ENCODE measurements around the gene ARHGEF10L.

The ARHGEF10L gene

DNA sequence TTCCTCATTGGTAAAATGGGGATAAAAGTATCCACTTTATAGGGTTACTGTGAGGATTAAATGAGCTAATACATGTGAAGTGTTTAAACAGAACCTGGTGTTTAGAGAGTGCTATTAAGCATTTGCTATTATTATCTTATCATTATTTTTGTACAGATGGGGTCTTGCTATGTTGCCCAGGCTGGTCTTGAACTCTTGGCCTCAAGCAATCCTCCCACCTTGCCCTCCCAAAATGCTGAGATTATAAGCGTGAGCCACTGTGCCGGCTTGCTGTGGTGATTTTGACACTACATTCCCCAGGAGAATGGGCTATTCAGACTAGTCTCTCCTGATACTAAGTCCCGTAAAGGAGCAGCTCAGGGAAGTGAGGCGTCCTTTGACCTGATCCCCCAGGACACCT is 6.3 kb upstream of the ARHGEF10L start:
- DNase-seq, result no peak
- in situ Hi-C loops (cut with HindIII; ENCODE audit: low pct_ligation_motif_present, low sequenced_read_pairs), result no loop called here
- TF ChIP-seq, protein P1, sequence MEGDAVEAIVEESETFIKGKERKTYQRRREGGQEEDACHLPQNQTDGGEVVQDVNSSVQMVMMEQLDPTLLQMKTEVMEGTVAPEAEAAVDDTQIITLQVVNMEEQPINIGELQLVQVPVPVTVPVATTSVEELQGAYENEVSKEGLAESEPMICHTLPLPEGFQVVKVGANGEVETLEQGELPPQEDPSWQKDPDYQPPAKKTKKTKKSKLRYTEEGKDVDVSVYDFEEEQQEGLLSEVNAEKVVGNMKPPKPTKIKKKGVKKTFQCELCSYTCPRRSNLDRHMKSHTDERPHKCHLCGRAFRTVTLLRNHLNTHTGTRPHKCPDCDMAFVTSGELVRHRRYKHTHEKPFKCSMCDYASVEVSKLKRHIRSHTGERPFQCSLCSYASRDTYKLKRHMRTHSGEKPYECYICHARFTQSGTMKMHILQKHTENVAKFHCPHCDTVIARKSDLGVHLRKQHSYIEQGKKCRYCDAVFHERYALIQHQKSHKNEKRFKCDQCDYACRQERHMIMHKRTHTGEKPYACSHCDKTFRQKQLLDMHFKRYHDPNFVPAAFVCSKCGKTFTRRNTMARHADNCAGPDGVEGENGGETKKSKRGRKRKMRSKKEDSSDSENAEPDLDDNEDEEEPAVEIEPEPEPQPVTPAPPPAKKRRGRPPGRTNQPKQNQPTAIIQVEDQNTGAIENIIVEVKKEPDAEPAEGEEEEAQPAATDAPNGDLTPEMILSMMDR (IDR thresholded peaks at IDR 0.05; ENCODE audit: low read depth, low read length, missing control alignments), result no peak
- H3K27ac ChIP-seq, result no peak overlapping the region
- no peak overlapping the region for H3K4me3 ChIP-seq (ENCODE audit: low read depth, low read length)
- no peaks in the 10 kb centered on the region for H3K36me3 ChIP-seq (replicated peaks)
- H3K27me3 ChIP-seq (replicated peaks), result no peaks in the 10 kb centered on the region

DNA sequence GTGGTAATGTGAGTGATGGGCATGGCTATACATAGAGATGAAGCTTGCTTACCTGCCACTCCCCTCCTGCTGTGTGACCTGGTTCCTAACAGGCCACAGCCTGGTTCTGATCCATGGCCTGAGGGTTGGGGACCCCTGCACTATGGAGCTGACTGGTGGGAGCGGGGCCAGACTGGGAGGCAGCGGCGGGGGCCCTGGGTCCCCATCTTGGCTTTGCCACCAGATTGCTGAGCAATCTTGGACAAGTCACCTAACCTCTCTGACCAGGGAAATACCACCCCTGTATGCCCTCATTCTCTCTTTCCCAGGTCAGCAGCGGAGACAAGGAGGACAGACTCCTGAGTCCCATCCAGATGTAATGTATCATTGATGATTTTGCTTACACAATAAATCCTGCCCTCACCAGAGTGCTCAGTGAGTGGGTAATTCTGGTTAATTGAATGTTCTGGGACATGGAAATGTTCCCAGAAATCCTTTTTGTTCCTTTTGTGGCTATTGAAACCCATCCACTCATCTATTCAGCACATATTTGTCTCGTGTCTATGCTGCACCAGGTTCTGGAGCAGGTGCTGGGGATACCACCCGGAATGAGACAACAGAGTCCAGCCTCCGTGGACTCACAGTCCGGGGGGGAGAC is 4.1 kb upstream of the ARHGEF10L start:
- in situ Hi-C loops (cut with HindIII; ENCODE audit: low pct_ligation_motif_present, low sequenced_read_pairs), result no loop called here
- Histone ChIP-seq H3K27ac (no peak overlapping the region), H3K36me3 (replicated peaks) (no peaks in the 10 kb centered on the region), H3K27me3 (replicated peaks) (no peaks in the 10 kb centered on the region), H3K4me3 (ENCODE audit: low read depth, low read length) (no peak overlapping the region)
- TF ChIP-seq, protein P1 (IDR thresholded peaks at IDR 0.05; ENCODE audit: low read depth, low read length, missing control alignments), result no peak
- no peak for DNase-seq

DNA sequence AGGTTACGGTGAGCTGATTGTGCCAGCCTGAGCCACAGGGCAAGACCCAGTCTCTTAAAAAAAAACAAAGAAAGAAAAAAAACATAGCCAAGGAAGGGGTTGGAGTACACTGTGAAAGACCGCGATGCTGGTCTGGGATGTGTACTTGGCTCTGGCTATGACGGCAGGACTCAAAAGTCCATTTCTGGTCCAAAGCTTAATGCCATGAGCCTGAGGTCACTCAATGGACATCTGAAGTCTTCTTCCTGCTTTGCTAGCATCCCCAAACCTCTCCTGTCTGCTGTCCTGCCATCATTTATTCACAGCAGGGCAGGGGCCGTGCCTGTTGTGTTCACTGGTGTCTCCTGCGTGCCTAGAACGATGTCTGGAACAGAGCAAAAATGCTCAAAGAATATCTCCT is 1.5 kb upstream of the ARHGEF10L start:
- in situ Hi-C loops (cut with HindIII; ENCODE audit: low pct_ligation_motif_present, low sequenced_read_pairs), result no loop called here

DNA sequence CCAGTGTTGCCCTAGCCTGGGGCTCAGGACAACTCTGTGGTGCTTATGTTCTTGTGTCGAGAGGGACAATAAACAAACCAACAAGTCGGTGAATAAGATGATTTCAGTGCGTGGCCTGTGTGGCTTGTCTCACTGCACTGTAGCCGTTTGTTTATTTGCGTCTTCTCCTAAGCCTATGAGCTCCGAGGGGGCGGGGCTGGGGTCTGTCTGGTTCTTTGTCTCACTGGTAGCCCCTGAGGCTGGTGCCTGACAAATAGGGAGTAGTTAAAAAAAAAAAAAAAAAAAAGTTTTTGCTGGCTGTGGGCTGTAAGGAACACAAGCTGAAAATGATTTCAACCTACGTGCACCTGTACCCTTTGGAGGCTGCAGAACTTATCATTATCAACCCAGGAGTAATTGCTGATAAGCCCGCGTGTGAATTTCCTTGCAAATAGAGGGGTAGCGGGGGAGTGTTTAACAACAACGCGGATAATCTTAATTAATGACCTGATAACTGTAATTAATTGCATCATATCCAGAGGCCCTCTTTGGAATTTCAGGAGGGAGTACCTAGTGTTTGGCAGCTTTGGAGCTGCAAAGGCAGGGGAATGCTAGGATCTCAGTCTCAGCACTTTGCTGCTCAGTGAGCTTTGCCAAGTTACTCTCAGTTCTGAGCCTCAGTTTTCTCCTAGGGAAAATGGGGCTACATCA is 925 bp upstream of the ARHGEF10L start:
- H3K27me3 ChIP-seq (replicated peaks), result no peaks in the 10 kb centered on the region
- H3K36me3 ChIP-seq (replicated peaks), result no peaks in the 10 kb centered on the region
- DNase-seq, result no peak
- TF ChIP-seq, protein P1 (IDR thresholded peaks at IDR 0.05; ENCODE audit: low read depth, low read length, missing control alignments), result no peak
- no peak overlapping the region for H3K4me3 ChIP-seq (ENCODE audit: low read depth, low read length)
- in situ Hi-C loops (cut with HindIII; ENCODE audit: low pct_ligation_motif_present, low sequenced_read_pairs), result no loop called here
- H3K27ac ChIP-seq, result no peak overlapping the region

More for the DNA sequence above, 1.5 kb upstream of the ARHGEF10L start:
- Histone ChIP-seq H3K4me3 (ENCODE audit: low read depth, low read length) (no peak overlapping the region), H3K36me3 (replicated peaks) (no peaks in the 10 kb centered on the region), H3K27me3 (replicated peaks) (no peaks in the 10 kb centered on the region), H3K27ac (no peak overlapping the region)
- TF ChIP-seq, protein P1 (IDR thresholded peaks at IDR 0.05; ENCODE audit: low read depth, low read length, missing control alignments), result no peak
- no peak for DNase-seq

DNA sequence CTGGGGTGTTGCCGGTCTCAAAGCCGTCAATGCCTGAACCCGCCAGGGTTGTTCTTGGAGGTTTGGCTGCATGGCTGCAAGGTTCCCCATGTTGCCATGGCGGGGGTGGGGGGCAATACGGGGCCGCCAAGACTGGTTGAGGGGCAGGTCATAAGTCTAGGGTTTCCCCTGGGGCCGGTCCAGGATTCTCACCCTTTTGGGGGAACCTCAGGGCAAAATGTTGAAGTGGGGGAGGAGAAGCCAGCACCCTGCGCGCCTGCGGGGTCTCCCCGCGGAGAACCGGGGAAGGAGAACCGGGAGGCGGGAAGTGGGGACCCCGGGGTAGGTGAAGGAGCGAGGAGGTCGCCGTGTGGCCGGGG is 401 bp upstream of the ARHGEF10L start:
- Histone ChIP-seq H3K4me3 (ENCODE audit: low read depth, low read length) (peak overlapping the region; percentile 35), H3K27me3 (replicated peaks) (no peaks in the 10 kb centered on the region), H3K27ac (no peak overlapping the region), H3K36me3 (replicated peaks) (no peaks in the 10 kb centered on the region)
- TF ChIP-seq, protein P1 (IDR thresholded peaks at IDR 0.05; ENCODE audit: low read depth, low read length, missing control alignments), result no peak
- no peak for DNase-seq
- in situ Hi-C loops (cut with HindIII; ENCODE audit: low pct_ligation_motif_present, low sequenced_read_pairs), result no loop called here
